Fibroblast of mammary gland (primary cell): ENCODE data around the gene ABHD4.
"Not testable (repeated sequence)": the region's sequence is repeated elsewhere in the genome, so short reads cannot be mapped to it uniquely, and the experiment has no call there.

Experiments
- DNase-seq: peaks from one replicate; pipeline ENCODE4 v3.0.0-alpha.2; 2010; ENCODE audit warnings: low read depth
- H3K4me3 ChIP-seq: 2 replicates; pipeline ENCODE4 v1.5.1; 2011; ENCODE audit warnings: low read depth, mild to moderate bottlenecking, low read length, moderate library complexity; ENCODE audit not compliant: control insufficient read depth
- TF ChIP-seq, protein P1 (sequence below): conservative IDR thresholded peaks from 2 replicates; pipeline ENCODE4 v1.5.1; 2011; ENCODE audit warnings: low read depth, low read length, inconsistent platforms; ENCODE audit not compliant: control insufficient read depth, insufficient read depth

Gene ABHD4

DNA sequence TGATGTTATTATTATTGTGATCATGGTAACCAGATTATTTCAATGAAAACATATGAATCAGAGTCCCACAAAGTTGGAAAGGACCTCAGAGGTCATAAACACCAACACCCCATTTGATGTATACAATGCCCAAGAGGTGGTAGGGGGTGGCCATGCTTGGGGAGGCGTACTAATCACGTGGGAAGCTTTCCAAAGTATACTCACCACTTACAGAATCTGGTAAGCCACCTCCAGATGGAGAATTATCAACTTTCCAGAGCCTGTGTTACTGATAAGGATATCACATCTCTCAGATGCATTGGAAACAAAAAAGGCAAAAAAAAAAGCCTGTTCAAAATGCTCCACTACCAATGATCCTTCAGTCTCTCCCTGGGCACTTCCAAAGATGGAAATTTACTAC, 17.5 kb upstream of the ABHD4 start:
- TF ChIP-seq, protein P1, sequence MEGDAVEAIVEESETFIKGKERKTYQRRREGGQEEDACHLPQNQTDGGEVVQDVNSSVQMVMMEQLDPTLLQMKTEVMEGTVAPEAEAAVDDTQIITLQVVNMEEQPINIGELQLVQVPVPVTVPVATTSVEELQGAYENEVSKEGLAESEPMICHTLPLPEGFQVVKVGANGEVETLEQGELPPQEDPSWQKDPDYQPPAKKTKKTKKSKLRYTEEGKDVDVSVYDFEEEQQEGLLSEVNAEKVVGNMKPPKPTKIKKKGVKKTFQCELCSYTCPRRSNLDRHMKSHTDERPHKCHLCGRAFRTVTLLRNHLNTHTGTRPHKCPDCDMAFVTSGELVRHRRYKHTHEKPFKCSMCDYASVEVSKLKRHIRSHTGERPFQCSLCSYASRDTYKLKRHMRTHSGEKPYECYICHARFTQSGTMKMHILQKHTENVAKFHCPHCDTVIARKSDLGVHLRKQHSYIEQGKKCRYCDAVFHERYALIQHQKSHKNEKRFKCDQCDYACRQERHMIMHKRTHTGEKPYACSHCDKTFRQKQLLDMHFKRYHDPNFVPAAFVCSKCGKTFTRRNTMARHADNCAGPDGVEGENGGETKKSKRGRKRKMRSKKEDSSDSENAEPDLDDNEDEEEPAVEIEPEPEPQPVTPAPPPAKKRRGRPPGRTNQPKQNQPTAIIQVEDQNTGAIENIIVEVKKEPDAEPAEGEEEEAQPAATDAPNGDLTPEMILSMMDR = no peak
- no peak overlapping the region for H3K4me3 ChIP-seq
- no peak for DNase-seq

DNA sequence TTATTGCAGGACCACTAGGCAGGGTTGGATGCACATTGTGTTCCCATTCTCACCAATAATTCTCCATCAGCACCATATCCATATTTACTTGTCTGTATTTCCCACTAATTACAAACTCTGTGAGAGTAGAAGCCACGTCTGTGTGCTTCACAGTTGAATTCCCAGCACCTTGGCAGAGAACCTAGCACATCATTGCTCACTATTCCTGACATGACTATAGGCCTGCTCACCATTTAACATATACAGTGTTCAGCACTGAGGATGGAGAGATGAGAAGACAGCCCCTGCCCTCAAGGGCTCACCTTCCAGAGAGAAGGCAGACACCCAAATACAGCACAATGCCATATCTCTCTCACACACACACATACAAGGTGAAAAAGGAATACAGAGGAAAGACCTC, 14.1 kb upstream of the ABHD4 start:
- H3K4me3 ChIP-seq = no peak overlapping the region
- no peak for DNase-seq
- TF ChIP-seq, protein P1 = no peak

DNA sequence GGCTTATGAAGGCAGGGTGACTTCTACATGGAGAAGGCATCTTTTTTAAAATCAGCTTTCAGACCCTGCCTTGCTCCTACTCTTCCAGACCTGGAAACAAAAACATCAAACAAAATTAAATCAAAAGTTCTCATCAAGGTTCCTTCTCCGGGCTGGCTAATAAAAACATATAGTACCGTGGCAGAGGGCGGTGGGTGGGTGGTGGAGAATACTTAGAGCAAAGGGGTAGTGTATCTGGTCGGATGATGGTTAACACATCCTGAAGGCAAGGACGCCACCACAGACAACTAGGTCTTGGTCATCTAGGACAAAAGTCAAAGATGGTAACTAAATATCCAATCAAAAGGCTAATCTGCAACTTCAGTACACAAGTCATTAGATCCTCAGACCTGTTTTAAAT, 10.9 kb upstream of the ABHD4 start:
- no peak overlapping the region for H3K4me3 ChIP-seq
- TF ChIP-seq, protein P1 = no peak
- DNase-seq = no peak

DNA sequence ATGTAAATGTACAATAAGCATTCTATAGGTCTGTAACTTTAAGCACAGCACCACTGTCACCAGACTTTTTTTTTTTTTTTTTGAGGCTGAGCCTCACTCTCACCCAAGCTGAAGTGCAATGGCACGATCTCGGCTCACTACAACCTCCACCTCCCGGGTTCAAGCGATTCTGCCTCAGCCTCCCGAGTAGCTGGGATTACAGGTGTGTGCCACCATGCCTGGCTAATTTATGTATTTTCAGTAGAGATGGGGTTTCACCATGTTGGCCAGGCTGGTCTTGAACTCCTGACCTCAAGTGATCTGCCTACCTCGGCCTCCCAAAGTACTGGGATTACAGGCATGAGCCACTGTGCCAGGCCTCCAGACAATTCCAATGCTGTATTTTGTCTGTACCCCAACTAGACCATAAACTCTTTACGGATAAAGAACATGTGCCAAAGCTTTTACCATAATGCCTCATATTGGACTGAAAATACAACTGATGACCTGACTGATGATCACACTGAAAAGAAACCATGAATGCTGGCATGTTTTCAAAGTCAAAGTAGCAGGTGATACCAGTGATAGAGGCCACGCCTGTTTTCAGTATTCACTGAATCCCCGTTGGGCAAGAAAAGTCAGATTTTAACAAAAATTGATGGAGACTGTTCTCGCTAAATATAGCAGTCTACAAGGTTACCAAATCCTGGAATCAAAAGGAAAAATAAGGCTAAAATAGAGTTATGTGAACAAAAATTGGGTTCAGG, 10.2 kb upstream of the ABHD4 start:
- peak overlapping the region; percentile 100 for H3K4me3 ChIP-seq
- not testable (repeated sequence) for DNase-seq

DNA sequence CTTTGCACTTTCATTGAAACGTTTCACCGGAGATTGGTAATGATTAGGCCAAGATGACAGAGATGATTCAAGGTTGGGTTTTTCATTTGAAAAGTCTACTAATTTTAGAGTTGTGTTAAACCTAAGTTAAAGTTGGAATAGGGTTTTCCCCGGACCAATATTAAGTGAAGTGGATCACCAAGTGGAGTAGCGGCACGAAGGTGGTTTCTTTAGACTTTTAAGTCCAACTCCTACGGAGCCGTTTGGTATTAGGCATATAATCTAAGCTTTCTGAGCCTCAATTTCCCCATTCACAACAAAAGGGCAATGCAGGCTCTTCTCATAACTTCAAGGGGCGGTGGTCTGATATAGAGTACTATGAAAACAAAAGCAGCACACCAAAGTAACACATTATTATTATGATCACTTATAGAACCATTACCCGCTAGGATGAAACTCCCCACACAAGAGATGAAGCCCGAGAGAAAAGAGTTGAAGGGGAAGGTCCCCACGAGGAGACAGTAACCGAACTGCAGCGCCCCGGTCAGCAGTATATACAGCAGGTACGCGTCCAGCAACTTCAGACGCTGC, 9.5 kb upstream of the ABHD4 start:
- TF ChIP-seq, protein P1 = no peak
- DNase-seq = no peak
- H3K4me3 ChIP-seq = peak overlapping the region; percentile 100

DNA sequence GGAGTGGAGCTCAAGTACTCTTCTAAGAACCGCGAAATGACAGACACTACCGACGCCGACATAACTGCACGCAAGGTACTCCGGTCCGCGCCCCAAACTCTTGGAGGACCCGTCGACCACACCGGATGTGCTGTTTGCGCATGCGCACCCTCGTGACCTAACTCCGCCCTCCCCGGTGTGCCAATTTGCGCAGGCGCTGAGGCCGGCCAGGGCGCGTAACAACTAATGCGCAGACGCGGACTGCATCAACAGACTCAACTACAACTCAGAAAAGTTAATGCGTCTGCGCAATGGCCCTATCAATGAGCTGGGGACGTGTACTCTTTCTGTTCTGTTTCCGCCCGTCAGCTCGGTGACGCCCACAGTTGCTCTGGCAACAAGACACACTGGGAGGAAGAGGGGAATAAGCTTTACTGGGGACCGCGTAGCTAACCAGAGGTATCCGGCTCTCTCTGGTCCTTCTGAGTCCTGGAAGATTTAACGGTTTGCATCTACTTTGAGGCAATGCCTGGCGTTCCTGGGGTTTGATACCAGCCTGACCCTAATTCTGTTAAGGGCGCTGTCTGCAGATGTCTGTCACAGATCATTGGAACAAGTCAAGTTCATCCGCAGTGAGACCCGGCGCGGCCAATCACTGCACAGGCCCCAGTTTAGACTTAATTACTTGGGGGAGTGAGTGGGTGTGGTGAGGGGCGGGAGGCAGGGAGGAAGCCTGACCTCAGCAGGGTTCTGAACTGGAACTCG, 8.8 kb upstream of the ABHD4 start, which contains the start of gene DAD1:
DAD1 (minus strand) TSS at position 129 of the 744 bp plus-strand sequence; CDS start at position 62, 67 bp downstream.
- TF ChIP-seq, protein P1 = no peak
- DNase-seq = peak; percentile 99
- H3K4me3 ChIP-seq = peak within 1 kb of the TSS; percentile 100

DNA sequence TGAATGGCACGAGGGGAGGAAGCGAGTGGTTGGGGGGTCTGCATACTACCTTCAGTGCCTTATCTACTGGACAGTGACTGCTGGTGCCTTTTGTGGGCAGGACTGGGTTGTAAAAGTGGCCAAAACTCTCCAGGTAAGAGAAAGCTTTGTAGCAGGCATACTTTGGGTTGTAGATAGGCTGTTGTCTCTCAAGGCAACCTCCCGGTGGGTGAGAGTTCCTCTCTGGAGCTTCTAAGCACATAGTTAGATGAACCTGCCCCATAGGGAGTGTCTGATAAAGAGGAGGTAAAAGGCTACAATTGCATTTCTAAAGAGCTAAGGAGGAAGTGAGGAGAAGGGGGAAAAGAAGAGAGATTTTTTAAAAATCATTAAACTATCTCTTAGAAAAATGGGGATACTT, 4.9 kb upstream of the ABHD4 start:
- DNase-seq = no peak
- H3K4me3 ChIP-seq = no peak overlapping the region
- TF ChIP-seq, protein P1 = no peak
